Activated T-cell treated with anti-CD3 and anti-CD28 coated beads, Interleukin-2, amount 50 U/mL, for 1 hour (primary cell): ENCODE data around the gene SEPTIN5.

Source experiments
- DNase-seq: peaks from one replicate; pipeline ENCODE4 v3.0.0-alpha.2; 2020

Gene SEPTIN5

DNA sequence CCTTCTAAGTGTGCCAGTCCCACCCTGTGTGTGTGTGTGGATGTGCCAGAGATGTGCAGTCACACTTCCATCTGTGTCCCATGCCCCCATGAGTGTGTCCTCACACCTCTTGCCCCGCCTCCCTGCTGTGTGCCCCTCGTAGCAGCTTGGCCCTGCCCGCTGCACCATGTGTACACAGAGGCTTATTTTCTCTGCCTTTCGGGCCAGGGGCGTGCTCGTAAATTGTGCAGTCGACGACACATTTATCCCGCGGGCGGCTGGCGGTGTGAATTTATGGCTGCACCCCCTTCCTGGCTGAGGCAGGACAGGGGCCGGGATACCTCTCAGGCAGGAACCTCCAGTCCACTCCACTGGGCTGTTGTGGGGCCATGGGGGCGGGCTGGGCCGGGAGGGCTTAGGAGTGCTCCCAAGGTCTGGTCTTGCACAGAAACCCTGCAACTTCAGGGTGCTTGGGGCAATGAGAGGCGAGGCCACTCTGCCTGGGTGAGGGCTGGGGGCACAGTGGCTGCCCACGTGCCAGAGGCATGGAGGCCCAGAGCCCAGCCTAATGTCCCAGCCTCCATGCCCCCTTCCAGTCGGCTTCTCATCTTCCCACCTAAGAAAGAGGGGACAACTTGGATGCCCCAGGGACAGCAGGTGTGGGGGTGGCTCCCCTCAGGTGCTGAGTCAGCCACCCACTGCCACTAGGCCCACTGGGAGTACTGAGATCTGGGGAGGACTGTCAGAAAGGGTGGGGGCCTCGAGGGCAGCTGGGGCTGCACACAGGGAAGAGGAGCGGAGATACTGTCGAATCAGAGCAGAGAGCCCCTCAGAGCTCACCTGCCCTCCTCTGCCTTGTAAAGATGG, 21.6 kb downstream of the SEPTIN5 start:
- no peak for DNase-seq

DNA sequence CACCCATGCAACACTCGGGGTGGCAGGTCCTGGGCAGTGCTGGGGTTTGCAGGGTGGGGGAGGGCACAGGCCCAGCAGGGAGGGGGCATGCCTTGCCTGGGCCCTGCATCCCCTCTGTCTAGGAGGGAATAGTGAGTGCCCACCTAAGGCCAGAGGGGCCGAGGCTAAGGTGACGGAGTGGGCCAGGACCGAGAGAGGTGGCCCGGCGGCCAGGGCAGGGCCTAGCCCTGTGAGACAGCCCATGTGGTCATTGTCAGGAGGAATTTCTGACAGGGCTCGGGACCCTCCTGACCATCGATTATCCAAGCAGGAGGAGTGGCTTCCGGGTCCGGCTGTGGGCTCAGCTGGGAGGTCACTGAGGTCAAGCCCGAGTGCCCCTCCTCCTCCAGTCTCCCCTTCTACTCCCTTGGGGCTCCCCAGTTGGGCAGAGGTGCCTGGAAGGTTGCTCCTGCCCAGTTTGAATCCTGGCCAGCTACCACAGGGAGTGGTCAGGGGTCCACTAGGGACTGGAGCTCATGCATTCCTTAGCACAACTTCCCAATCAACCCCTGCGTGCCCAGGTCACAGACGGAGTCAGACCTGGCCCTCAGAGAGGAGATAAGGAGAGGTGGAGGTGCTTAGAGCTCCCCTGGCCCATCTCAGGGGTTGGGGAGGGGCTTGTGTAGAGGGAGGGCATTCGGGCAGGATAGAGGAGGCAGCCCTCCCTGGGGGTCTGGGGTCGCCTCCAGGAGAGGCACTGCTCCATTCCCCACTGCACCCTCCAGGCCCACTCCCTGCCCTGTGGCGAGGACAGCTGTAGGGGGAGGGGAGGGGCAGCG, 23.8 kb downstream of the SEPTIN5 start:
- no peak for DNase-seq

DNA sequence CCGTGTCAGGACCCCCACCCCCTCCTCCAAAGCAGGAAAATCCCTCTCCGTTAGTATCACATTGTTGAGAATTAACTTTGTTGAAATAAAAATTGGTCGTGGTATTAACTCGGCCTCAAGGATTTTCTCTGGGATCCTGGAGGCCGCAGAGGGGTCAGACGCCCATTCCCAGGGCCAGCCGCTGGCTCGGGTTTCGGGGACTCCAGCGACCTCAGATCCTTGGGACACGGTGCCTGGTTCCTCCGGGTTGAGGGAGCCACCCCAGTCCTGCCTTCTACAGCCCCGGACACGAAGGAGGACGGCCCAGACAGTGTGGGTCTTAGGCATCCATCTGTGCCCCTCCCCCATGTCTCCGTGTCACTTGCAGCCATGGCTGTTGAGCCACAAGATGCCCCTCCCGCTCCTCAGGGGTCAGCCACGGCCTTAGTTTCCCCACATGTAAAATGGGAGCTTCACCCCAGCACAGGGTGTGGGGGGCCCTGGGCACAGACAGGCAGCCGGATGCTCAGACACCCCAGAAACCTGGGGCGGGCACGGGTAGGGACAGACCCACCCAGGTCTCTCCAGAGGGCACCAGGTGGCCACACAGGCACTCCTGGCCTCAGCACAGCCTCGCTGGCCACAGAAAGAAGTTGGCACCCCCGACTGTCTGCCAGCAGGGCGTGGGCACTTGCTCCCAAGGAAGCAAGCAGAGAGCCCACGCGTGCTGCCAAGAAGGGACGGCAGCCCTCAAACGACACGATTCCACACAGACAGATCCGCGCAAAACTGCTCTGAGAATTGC, 24.6 kb downstream of the SEPTIN5 start:
- no peak for DNase-seq

DNA sequence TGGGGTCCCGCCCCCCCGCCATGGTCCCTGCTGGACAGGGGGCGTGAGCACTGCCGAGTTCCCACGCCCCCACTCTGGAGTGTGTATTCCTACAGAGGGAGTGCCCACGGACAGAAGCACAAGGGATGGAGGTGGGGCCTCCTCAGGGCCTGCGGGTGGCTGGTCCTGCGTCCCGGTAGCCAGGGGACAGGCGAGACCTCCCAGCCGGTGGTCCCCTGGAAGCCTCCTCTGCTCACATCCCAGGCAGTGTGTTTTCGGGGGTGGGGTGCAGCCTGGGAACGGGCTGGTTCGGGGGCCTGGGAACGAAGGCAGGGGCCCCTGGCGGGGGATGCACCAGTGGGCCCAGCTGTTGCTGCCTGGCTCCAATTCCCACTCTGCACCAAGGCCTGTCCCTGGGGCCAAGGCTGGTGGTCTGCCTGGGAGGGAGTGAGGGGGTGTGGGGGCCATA, 25.2 kb downstream of the SEPTIN5 start:
- no peak for DNase-seq

DNA sequence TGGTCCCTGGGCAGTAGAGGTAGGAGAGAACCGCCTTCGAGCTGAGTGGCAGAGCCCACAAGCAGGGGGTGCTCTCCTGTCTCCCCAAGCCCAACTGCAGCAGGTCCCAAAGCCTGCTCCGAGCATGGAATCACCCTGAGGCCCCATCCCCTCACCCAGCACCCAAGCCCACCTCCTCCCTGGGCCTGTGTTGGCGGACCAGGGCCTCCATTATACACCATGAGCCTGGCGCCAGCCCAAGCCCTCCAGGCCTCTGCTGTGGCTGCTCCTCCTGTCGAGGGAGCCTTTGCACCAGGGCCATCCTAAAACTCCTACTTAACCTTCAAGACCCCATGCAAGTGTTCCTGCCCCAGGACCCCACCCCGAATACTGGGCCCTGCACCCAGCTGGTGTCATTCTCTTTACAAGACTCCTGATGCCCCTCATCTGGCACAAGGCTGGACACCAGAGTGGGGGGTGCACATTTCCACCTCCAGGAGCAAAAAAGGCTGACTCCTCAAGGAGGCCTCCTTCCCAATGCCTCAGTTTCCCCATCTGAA, 25.7 kb downstream of the SEPTIN5 start:
- DNase-seq, result no peak

DNA sequence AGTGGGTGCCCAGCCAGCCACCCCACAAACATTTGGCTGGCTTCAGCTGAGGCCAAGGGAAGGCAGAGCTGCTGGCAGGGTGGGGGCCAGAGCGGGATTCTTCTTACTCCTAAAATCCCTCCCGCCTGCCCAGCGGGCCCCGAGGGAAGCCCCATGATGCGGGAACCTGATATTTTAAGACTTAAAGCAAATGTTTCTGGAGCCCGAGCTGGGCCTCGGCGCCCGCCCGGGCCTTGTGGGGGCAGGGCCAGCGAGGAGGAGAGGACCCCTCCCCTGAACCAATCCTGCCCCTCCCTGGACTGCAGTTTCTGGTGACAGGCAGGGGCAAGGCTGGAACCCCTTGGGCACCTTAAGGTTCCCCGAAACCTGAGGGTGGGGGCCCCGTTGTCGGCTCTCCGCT, 26.3 kb downstream of the SEPTIN5 start:
- no peak for DNase-seq

DNA sequence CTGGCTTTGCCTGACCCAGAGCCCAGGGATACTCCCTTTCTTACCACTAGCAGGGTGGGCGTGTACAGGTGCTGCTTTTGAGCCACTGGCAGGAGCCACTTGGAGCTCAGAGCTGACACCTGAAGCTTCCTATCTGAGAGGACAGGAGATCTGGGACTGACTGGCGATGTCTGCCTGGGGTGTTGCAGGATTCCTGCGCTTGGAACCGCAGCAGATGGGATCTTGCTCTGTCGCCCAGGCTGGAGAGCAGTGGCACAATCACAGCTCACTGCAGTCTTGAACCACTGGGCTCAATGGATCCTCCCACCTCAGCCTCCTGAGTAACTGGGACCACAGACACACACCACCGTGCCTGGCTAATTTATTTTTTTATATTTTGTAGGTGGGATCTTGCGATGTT, 26.8 kb downstream of the SEPTIN5 start:
- no peak for DNase-seq

DNA sequence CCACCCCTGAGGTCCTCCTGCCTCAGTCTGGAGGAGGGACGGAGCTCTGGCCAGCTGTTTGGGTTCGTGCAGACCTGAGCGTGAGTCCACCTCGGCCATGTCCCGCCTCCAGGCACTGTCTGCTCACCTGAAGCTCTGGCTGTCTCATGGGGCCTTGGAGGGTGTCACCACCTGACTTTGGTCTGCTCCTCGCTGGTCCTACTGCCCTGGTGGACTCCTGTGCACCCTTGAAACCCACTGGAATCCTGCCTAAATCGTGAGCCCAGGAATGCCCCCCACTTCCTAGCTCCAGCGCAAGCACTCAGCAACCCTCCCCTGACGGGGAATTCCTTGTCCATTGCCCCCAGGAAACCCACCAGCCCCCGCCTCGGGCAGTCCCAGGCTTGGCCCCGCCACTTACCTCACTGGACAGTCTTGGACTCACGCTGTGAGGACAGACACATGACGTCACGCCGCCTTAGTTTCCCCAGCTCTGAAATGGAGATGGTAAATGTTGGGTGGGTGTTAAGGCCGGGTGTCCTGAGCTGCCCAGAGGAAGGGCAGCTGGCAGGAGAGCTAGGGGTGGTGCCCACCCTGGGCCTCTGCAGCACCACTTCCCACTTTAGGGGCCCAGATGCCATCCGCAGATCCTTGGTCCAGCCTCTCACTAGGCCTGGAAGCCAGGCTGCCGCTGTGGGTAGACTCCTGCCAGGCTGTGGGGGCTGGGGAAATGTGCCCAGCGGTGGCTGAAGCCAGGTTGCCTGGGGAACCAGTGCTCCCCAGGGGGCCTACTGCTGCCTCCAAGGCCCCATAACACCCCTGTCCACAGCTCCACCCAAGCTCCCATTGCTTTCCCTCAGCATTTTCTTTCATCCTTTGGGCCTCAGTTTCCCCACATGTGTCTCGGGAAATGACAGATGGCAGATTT, 28.1 kb downstream of the SEPTIN5 start:
- no peak for DNase-seq

DNA sequence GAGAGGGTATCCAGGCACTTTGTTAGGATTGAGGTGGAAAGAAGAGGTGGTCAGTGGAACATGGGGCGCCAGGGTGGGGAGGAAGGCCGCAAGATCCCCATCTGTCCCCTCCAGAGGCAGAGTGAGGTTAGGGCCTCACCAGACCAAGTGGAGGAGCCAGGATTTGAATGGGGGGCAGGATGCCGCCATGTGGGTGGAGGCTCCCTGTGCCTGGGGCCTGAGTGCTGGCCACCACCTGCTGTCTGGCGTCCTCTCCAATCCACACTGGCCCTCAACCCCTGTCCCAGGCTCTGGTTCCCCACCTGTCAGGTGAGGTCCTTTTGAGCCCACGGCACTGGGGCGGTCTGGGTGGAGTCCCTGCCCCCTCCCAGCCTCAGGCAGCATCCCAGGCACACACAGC, 28.8 kb downstream of the SEPTIN5 start:
- DNase-seq, result no peak

DNA sequence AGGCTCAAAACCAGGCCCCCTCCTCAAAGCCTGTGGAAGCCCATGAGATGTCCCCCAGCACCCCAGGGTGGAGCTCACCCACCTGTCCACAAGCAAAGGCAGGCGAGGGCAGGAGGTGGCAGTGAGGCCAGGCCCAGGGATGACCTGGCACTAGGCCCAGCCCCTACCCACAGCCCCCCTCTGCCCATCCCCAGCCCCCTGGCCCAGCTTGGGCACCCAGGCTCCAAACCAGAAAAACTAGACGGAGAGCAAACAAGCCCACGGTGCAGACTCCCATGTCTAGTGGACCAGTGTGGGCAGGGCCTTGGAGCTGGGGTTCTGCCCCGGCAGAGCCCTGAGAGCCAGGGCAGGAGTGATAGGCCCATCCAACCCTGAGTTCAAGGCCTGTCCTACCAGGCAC, 29.3 kb downstream of the SEPTIN5 start:
- no peak for DNase-seq

DNA sequence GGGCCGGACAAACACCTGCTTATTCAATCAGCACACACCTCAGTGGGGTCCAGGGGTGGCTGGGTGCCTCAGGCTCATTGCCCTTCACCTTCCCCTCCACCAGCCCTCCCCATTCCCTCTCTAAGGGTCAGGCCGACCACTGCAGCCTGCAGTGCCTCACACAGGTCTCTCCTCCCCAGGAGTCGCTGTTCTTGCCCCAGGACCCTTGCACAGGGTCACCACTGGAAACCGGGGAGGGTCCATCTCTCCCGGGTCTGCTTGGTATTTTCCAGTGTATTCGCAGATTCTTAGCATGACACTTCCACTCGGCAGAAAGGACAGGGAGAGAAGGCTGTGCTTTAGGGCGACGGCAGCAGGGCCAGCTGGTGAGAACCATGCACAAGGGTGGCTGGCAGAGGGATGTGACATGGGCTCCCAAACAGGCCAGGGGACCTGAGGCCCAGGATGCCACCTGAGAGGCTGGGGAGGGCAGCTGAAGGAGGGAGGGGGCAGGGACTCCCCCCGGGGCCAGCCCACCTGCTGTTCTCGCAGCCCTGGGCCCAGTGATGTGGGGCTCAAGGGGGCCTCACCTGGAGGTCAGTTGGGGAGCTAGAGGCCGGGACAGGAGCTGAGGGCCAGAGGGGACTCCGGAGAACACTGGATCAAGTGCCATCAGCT, 30.2 kb downstream of the SEPTIN5 start:
- DNase-seq, result no peak

DNA sequence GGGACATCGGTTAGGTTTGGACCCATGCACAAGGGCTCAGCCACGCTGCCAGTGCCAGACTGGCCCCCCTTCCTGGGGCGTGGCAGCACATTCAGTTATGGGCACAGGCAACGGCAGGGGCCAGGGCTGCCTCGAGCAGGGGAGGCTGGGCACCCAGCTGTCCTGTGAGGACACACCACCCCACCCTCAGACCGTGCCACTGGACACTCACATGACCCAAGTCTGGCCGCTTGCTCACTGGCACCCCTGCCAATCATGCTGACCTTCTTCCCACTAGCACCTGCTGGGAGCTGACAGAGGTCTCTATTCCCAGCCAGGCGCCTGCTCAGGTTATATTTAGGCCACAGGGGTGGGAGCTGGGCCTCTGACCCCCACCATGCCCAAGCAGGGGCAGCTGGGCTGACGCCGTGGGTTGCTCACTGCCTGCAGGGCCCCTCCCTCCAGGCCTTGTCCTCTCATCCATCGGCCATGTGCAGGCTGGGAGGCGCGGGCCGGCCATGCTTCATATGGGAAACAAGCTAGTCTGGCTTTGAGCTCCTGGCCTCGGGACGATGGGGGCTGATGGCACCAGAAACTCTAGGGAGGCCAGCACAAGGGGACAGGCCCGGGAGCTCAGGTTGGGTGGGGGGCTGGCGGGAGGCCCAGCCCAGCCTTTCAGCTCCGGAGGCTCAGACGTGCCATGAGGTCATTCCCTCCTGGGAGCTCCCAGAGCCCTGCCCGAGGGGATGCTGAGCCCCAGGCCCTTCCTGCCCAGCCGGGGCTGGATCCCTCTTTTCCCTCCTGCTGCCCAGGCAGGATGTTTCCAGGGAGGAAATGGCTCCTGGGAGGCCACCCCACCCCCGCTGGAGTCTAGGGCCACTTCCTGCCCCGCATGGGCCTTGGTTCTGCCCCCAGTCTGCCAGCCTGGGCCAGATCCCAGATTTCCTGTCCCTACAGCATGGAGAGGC, 31.1 kb downstream of the SEPTIN5 start:
- DNase-seq, result no peak

DNA sequence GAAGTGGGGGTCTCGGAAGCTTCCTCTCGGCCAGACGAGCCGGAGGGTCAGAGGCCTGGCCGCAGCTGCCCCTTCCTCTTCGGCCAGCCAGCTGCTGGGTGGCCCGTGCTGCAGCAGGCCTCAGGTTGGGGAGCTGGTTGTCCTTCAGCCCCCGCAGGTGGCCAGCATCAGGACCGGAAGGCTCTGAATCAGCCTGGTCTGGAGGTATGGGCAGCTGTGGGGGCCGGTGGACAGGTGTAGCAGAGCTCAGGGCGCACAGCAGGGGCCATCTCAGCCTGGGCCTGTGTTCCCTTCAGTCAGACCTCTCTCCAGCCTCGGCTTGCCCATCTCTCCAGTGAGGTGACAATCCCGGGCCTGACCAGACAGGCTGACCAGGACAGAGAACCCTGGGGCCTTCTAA, 32.4 kb downstream of the SEPTIN5 start:
- no peak for DNase-seq

DNA sequence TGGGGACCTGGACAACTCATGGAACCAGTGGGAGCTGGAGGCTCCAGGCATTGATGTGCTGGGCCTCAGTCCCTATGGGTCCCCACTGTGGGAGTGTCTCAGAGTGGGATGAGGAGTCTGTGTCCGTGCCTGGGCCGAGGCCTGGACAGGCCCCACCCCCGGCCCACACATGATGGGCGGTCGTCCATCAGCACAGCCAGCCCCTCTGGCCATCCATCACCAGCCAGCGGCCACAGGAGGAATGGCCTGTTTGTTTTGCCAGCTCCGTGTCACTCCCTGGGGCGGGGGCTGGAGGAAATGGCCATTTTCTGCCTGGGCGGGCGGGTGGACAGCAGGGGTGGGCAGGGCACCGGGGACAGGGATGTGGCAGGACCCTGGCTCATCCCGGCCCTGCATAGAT, 33.2 kb downstream of the SEPTIN5 start:
- no peak for DNase-seq

DNA sequence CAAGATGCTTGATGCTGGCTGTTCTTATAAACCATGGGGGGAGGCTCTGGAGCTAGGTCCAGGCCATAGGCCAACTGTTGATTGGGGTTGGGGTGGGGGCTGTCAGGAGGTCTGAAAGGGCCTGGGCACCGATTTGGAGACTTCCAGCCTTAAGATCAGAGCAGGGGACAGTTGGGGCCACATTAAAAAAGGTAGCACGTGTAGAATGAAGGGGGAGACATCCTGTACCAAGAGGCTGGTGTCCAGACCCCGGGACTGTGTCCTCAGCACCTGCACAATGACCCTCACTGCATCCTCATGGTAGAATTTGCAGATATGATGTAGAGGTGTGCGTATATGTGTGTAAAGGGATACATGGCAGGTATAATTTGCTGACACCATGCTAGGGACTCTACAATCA, 33.8 kb downstream of the SEPTIN5 start:
- no peak for DNase-seq

DNA sequence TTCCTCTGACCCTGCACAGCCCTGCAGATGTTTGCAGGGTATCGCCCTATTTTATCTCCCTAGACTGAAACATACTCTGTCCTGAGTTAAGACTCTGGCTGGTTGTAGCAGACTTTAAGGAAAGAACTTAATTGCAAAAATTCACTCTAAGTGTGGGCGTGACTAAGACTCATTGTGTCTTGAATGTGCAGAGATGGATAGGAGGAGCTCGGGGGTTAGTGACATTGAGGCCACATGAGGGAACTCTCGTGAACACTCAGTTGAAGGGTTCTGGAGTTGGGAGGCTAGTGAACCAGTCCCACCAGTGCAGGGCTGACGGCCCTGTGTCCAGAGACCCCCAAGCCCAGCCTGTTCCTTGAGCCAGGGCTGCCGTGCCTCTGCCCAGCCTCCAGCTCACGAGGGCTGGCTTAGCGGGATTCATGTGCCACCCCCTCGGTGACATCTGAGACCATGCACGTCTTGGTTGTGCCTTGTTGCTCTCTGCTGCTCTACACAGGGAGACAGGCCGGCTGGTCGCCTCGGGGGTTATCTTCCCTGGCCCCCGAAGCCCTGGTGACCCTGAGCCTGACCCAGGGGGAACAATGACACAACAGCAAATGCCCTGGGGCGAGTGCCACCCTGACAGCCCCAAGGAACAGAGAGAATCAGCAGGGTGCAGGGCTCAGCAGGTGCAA, 34.8 kb downstream of the SEPTIN5 start:
- DNase-seq, result no peak

DNA sequence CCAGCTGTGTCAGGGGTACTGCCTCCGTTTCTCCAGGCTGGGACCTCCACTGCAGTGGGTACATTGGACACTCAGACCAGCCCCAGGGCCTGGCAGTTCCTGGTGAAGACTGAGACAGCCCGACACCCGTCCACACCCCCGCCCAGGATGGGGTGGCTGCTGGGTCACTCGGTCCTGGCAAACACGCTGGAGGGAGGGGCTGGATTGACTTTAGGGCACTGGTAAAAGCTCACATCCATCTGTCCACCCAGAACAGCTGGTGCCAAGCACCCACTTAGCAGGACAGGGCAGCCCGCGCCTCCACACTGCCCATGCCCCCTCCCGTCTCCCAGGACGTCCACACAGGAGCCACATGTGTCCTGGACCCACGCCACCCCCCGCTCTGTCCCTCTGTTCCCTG, 35.6 kb downstream of the SEPTIN5 start:
- no peak for DNase-seq

DNA sequence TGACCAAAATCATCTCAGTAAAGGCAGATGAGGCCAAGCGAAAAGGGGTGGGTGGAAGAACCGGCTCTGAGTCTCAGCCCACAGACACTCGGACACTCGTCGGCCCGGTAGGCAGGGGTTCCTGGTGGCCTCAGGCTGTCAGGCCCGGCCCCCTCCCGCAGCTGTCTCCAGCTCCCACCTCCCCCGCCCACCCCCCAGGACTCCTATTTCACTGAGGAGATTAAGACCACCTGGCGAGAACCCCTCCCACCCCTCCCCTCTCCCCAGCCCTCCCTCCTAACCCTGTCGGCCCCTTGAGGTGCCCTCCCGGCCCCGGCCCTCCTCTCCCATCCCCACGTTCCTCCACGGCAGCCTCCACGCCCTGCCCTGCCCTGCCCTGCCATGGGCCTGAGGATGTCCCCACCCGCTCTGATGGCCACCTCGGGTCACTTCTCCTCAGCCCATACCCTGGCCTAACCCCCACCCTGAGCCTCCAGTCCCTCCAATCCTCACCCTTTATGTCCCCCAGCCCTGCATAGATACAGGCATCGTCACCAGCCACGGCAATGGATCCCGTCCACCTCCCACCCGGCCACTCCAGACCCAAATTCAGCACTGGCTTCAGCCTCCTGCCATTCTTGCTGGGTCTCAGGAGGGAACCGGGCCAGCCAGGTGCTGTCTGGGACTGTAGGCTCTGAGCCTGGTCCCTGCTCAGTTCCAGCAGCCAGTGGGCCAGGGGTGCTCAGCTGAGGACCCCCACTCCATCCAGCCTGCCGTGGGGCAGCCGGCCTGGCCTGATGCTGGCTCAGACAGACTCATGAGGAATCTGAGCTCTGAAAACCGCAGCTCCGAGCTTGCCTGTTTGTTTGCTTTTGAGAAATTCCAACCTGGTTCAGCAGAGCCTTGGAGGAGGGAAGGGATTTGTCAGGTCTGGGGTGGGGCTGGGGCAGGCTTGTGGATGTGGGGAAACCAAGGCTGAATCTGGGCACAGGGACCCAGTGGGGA, 36.5 kb downstream of the SEPTIN5 start:
- DNase-seq, result no peak
